Measurements from ENCODE around the gene NUBP1.
"Not testable (repeated sequence)": the region's sequence is repeated elsewhere in the genome, so short reads cannot be mapped to it uniquely, and the experiment has no call there.

Gene NUBP1

GRCh38 chr16:10743610-10744369 is at the start of gene NUBP1:
TSS of gene NUBP1 (plus strand) at chr16:10743842. CDS start at chr16:10743864, 22 bp downstream.
- DNase-seq: peak; percentile 99

GRCh38 chr16:10693889-10694288 is 49.8 kb upstream of the NUBP1 start:
- no peak for DNase-seq

GRCh38 chr16:10694306-10694705 is 49.3 kb upstream of the NUBP1 start:
- DNase-seq: no peak

DNA sequence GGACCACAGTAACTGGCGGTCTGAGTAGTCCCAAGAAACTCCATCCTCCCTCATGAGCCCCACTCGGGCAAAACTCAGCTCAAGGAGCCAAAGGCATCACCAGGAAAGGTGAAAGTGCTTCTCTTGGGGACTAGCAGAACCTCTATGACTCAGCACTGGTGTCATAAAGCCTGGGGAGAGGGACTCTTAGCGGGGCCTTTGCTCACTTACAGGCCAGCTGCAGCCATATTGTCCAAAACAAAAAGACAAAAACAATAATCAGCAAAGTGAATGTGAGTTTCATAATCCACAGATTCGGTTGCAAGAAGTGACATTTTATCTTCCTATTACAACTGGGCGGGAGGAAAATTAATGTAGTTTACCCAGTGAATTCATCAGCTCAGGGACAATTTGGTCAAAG is 48.8 kb upstream of the NUBP1 start, which contains the start of gene TEKT5:
Gene TEKT5 (minus strand): TSS at position 101 of the 400 bp plus-strand sequence. CDS start 57 bp downstream, at position 44.
- DNase-seq: no peak

- no peak for DNase-seq
Observed at GRCh38 chr16:10699756-10700155, 43.9 kb upstream of the NUBP1 start.

DNA sequence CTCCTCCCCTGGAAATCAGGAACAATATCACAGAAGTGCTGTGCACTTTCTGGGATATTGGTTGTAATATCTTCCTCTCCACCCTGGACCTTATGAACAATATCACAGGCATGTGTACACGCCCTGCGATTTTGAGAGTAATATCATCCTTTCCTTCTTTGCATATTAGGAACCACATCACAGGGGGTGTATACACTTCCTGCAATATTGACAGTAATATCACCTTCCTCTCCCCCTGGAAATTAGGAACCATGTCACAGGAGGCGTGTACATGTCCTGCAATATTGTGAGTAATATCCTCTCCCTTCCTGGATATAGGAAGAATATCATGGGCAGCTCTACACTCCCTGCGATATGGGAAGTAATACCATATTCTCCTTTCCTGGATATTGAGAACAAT is 34.7 kb upstream of the NUBP1 start:
- no peak for DNase-seq

- no peak for DNase-seq
Observed at GRCh38 chr16:10728003-10728887, 15.4 kb upstream of the NUBP1 start.

DNA sequence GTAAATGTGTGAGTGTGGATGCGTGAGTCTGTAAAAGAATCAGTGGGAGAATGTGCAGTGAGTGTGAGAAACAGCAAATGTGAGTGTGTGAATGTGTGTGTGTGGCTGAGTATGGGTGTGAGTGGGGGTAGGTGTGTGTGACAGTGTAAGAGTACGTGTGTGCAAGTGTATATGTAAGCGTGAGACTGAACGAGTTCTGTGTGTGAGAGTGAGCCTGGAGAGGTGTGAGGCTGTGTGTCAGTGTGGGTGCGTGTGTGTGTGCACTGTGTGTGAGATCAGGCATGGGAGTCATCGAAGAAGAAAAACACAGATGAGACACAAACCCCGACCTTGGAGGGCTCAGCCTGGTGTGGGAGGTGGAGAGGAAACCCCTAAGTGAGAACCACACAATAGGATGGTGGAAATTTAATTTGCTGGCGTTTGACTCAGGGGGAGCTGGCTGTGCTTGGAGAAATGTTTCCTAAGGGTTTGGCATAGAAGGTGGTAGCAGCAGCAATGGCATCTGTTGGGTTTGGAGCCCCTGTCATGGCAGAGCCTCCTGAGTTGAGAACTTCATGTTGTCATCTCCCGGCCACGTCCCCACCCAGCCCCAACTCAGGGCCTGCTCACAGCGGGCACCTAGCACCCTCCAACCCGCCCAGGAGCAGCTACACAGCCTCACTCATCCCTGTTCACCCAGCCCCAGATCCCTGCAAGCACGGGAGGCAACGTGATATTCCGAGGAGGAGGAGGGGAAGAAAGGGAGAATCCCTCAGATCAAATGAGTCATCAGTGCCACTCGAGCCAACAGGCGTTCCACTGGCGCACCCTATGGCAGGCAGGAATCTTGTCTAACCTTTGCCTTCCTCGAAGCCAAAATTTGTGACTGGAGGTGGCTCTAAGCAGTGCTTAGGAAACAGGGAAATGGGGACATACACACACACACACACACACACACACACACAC is 14.3 kb upstream of the NUBP1 start:
- no peak for DNase-seq

DNA sequence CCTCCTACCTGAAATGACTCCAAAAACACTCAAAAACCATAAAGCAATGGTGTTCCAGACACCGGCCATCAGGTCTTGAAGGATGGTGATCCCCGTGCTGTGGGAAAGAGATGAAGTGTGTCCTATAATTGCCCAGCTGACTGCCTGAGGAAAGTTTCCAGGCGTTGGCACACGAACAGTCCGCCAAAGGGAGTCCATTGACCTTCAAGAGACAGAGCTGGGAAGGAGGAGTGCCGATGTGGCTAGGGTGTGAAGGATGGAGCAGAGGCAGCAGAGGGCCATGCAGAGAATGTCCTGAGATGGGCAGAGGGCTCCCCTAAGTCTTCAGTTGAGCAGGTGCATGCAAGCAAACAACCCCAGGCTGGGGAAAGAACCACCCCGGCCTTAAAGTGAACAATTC is 11.9 kb upstream of the NUBP1 start:
- no peak for DNase-seq

- DNase-seq: peak; percentile 81
Observed at GRCh38 chr16:10737068-10737625, 6.5 kb upstream of the NUBP1 start.

DNA sequence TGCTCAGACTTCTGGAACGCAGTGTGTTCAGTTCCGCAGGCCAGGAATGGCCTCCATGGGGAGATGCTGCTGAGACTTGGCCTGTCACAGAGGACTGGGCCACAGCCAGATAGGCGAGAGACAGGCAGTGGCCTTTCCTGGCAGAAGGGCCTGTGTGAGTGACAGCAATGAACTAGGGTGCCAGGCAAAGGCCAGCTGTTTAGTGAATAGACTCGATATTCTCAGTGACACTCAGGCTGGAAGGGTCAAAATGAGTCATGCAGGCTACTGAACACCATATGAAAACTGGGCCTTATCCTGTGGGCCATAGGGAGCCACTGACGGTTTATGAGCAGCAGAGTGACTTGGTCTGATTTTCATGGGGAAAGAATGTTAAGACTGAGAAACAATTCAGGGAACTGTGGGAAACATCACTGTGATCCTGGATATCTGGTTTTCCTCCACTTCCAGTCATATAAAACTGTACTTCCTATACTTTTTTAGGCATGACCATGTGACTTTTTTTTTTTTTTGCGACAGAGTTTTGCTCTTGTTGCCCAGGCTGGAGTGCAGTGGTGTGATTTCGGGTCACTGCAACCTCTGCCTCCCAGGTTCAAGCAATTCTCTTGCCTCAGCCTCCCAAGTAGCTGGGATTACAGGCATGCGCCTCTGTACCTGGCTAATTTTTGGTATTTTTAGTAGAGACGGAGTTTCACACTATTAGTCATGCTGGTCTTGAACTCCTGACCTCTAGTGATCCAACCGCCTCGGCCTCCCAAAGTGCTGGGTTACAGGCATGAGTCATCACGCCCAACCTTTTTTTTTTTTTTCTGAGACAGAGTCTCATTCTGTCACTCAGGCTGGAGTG is 5.2 kb upstream of the NUBP1 start:
- DNase-seq: peak; percentile 60

GRCh38 chr16:10740000-10740844 is 3.4 kb upstream of the NUBP1 start:
- no peak for DNase-seq

DNA sequence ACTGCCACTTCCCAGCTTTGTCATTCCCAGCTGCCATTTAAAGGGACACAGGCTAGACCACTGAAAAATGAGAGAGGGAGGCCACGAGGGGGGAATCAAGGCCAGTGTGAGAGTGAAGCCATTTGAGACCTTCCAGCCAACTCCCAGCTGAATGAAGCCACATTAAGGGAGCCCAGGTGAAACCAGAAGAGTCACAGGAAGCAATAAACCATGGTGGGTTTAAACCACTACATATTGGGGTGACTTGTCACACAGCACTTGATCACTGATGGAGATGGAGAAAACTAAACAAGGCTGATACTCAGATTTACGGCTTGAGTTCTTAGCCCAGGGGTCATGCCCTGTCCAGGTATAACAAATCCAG is 2.8 kb upstream of the NUBP1 start:
- DNase-seq: no peak

GRCh38 chr16:10741249-10741648 is 2.4 kb upstream of the NUBP1 start:
- not testable (repeated sequence) for DNase-seq

- no peak for DNase-seq
Observed at GRCh38 chr16:10741844-10742243, 1.8 kb upstream of the NUBP1 start.

DNA sequence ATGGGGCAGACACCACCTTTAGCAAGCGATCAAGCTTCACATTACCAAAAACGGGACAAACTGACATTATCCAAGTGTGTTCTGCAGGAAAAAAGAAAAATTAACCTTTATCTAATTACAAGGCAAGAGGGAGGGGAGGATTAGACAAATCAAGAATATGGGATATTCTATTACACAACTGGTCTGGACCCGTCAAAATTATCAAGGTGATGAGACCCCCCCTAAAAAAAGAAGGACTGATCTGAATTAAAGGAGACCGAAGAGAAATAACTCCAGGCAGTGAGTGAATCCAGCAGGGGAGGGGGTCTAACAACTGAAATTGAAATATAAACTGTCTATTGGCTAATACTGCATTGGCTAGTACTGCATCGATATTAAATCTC is 424 bp upstream of the NUBP1 start:
- no peak for DNase-seq

DNA sequence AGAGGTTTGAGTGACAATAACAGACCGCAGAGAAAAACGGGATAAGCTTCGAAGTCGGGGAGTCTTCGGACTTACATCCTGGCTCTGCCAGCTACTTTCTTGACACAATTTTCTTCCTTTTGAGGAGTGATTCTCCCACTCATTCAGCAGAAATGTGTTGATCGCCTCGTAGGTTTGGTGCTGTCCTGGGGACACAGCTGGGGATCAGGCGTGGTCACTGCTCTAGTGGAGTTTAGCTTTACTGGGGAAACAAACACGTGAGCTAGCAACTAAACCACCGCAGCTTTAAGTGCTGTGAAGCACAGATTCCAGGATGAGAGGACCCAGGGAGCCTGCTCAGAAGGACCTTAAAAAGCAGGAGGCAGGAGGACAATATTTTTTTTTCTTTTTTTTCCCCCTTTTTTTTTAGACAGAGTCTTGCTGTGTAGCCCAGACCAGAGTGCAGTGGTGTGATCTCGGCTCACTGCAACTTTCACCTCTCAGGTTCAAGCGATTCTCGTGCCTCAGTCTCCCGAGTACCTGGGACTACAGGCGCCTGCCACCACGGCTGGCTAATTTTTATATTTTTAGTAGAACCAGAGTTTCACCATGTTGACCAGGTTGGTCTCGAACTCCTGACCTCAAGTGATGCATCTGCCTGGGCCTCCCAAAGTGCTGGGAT is 858 bp downstream of the NUBP1 start:
- no peak for DNase-seq

- DNase-seq: no peak
Observed at GRCh38 chr16:10745841-10746240, 2.2 kb downstream of the NUBP1 start.

DNA sequence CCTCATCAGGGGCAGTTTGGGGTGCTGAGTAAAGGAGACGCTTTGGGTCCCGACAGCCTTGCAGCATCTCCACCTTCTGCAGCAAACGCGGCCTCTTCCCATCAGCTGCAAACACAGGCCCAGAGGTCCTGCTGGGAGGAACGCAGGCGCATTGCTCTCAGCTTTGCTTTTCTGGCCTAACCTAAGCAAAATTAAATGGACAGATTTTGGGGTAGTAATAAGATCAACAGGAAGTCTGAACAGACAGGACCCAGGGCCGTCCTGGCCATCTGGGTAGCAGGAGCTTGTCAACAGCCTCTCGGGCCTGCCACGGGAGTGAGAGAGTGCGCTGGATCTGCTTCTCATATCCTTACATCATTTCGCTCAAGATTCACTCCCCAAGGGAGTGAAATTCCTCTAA is 7.2 kb downstream of the NUBP1 start:
- no peak for DNase-seq

GRCh38 chr16:10751291-10751697 is 7.7 kb downstream of the NUBP1 start:
- no peak for DNase-seq

Data from CD4-positive, alpha-beta T cell treated with Interleukin-4 for 4 hours (primary cell).